ENCODE data around the gene CBR1. TPM values are rescaled to one million over a fixed set of nuclear protein-coding genes. Genes with fewer than 3 reads are reported as not detected.
"Not testable (repeated sequence)": the region's sequence is repeated elsewhere in the genome, so short reads cannot be mapped to it uniquely, and the experiment has no call there.

Gene CBR1
- polyA plus RNA-seq, 3 donors = 32.8 to 58.3 (median 57.7) TPM

GRCh38 chr21:36075171-36075570, 5.3 kb downstream of the CBR1 start:
- no peak overlapping the region for H3K27ac ChIP-seq (ENCODE audit: low read depth, low read length)
- WGBS, 3 donors = 78 to 88% (median 85%) methylated on average over 3 of the region's 3 CpGs

GRCh38 chr21:36075953-36076352, 6.1 kb downstream of the CBR1 start:
- WGBS, 3 donors = 89 to 93% (median 93%) methylated on average over 5 of the region's 5 CpGs
- no peak overlapping the region for H3K27ac ChIP-seq (ENCODE audit: low read depth, low read length)

DNA sequence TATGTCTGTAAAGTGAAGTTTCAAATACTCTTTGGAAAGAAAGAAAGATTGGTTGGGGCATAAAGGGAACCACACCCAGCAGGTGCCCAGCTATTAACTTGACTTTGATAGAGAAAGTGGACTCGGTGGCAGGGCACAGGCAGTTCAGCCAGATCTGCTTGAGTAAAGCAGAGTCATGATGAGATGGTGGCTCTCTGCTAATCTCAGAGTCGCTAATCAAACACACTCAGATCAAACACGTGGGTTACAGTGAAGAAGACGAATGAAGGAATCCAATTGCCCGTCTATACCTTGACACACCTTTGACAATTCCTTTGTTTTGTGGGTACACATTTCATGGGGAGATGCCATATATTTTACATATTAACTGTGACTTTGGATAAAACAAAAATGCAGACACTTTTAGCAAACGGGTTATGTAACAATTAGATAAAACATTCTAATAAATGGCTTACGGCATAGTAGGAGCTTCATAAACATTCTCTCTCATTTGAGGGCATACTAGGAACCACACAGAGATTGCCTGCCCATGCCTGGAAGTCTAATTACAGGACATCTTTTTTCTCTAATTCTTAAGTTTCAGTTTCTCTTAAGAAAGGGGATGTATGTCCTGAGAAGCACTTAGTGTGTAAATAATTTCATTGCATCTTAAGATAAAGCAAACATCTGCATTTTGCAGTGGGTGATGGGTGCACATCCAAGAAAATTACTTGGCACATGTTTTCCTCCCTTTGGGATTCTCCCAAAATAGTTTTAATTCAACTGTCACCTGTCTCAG, 7.2 kb downstream of the CBR1 start:
- no peak overlapping the region for H3K27ac ChIP-seq (ENCODE audit: low read depth, low read length)
- 53 to 74% (median 72%) methylated on average over 7 of the region's 7 CpGs for WGBS, 3 donors

GRCh38 chr21:36077758-36078157, 7.9 kb downstream of the CBR1 start:
- no peak overlapping the region for H3K27ac ChIP-seq (ENCODE audit: low read depth, low read length)
- WGBS, 3 donors = 68 to 88% (median 86%) methylated on average over 9 of the region's 9 CpGs

GRCh38 chr21:36079010-36079649, 9.3 kb downstream of the CBR1 start:
- H3K27ac ChIP-seq (ENCODE audit: low read depth, low read length) = no peak overlapping the region
- WGBS, 3 donors = 66 to 81% (median 73%) methylated on average over 14 of the region's 14 CpGs

DNA sequence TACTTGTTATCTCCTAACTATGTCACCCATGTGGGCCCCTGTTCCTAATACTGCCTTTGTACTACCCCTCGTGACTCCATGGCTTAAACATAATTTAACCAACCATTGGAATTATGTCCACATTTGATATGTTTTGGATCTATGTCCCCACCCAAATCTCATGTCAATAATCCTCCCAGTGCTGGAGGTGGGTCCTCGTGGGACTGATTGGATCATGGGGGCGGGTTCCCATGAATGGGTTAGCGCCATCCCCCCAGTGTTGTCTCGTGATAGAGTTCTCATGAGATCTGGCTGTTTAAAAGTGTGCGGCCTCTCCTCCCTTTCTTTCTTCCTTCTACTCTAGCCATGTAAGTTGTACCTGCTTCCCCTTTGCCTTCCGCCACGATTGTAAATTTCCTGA, 9.8 kb downstream of the CBR1 start:
- 67 to 81% (median 73%) methylated on average over 8 of the region's 8 CpGs for WGBS, 3 donors
- no peak overlapping the region for H3K27ac ChIP-seq (ENCODE audit: low read depth, low read length)

DNA sequence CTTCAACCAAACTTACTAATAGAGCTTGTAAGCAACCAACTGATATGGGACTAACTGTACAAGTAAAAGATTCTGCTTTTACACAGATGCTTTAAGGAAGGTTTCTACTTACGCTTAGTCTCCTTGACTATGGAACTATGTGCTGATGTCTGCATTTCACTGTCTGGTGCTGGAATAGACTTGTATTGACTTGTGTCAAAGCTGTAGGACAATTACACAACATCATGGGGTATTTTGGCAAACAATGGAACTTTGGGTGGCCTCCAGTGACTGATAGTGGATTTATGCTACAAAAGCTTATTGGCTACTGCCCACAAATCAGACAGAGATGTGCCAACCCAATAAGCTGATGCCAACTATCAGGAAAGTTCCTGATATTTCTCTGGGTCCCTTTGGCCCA, 10.6 kb downstream of the CBR1 start:
- H3K27ac ChIP-seq (ENCODE audit: low read depth, low read length) = no peak overlapping the region
- 82 to 93% (median 91%) methylated on average over 1 of the region's 1 CpG for WGBS, 3 donors

GRCh38 chr21:36082237-36082664, 12.4 kb downstream of the CBR1 start:
- 70 to 86% (median 83%) methylated on average over 3 of the region's 3 CpGs for WGBS, 3 donors
- no peak overlapping the region for H3K27ac ChIP-seq (ENCODE audit: low read depth, low read length)

- no peak overlapping the region for H3K27ac ChIP-seq (ENCODE audit: low read depth, low read length)
- 64 to 75% (median 73%) methylated on average over 6 of the region's 6 CpGs for WGBS, 3 donors
Measured at GRCh38 chr21:36087362-36088138, 17.7 kb downstream of the CBR1 start.

- 79 to 93% (median 93%) methylated on average over 3 of the region's 3 CpGs for WGBS, 3 donors
- H3K27ac ChIP-seq (ENCODE audit: low read depth, low read length) = no peak overlapping the region
Measured at GRCh38 chr21:36089946-36090345, 20.1 kb downstream of the CBR1 start.

GRCh38 chr21:36092681-36093080, 22.9 kb downstream of the CBR1 start:
- no peak overlapping the region for H3K27ac ChIP-seq (ENCODE audit: low read depth, low read length)

DNA sequence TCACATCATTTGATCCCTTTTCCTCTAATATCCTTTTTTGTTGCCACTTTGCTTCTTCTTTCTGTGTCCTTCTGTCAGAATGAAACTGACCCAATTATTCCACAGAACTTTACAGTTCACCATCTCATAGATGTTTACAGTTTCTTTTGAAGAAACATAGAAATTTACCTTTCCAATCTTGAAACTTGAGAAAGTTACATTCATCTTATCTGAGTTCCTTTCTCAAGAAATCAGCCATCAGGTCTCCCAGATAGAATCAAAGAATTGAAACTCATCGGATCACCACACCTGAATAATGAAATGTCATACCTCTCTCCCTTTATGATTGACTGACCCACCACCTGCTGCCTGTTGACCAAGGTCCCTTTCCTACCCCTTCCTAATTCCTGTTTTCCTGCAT, 23.7 kb downstream of the CBR1 start:
- H3K27ac ChIP-seq (ENCODE audit: low read depth, low read length) = no peak overlapping the region
- 86 to 92% (median 88%) methylated on average over 1 of the region's 1 CpG for WGBS, 3 donors

DNA sequence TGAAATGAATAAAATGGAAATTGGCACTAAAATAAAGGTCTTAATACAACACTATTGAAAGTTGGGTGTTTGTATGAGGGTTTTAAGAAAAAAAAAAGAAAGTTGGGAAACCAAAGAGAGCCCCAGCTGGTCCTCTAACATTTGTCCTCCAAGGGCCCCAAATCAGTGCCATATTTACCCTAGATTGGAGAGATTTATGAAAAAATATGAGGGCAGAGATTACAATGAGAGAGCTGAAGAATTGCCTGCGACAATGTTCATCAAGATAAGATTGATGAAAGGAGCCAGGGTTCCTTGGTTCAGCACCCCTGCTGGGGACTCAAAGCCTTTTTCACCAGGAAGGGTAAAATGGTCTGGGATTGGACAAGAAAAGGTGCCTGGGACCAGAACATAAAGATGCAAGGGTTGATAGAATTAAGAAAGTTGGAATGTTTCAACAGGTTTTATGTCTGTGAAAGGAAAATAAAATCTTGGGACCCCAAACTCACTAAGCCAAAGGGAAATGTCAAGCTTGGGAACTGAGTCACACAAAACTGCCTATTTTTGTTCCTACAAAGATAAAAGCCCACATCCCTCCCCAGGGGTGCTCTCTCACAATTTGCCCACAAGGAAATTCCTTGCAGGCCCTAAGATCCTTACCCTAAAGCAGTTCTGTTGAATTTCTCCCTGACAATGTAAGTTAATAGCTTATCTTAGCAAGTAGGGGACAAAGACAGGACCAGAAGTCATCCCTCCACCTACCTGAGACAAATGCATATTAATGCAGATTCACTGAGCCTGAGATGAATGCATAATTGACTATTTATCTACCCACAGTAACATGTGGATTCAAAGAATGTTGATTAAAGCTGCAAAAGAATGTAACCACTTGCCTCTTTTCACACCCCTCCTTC, 26.8 kb downstream of the CBR1 start:
- no peak overlapping the region for H3K27ac ChIP-seq (ENCODE audit: low read depth, low read length)
- 48 to 65% (median 59%) methylated on average over 1 of the region's 1 CpG for WGBS, 3 donors

GRCh38 chr21:36097427-36098181, 27.8 kb downstream of the CBR1 start:
- WGBS, 3 donors = 73 to 79% (median 75%) methylated on average over 8 of the region's 8 CpGs
- H3K27ac ChIP-seq (ENCODE audit: low read depth, low read length) = no peak overlapping the region

DNA sequence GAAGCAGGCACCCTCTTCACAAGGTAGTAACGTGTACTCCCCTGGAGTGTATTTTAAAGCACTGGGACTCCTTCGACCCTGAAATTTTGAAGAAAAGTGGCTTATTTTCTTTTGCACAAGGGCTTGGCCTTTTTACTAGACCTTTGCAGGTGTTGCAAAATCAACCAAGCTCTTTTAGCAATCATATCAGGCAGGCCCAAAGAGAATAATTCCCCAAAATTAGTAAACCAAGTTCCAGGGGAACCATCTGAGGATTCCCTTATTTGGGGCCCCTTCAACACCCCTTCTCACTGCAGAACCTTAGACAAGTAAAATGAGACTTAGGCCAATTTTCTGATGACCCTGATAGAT, 28.3 kb downstream of the CBR1 start:
- no peak overlapping the region for H3K27ac ChIP-seq (ENCODE audit: low read depth, low read length)

DNA sequence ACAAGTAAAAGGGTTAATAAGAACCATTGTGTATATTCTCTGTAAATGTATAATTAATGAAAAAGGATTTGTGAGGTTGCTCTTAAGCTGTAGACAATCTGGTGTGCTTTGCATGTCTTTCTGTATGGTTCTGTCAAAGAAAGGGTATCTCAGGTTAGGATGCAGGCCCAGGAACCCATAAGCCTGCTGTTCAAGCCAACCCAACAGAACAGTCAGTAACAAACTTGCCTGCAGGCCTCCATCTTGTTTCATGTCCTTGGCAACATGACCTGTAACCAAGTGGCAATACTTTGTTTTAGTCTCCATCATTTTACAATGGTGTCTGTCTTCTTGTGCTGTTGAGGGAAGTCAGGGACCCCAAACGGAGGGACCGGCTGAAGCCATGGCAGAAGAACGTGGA, 29.2 kb downstream of the CBR1 start:
- no peak overlapping the region for H3K27ac ChIP-seq (ENCODE audit: low read depth, low read length)
- WGBS, 3 donors = 79 to 96% (median 92%) methylated on average over 3 of the region's 3 CpGs

More for the DNA sequence above, 28.3 kb downstream of the CBR1 start:
- WGBS, 3 donors = 54 to 64% (median 55%) methylated on average over 2 of the region's 2 CpGs

- not testable (repeated sequence) for H3K27ac ChIP-seq (ENCODE audit: low read depth, low read length)
- WGBS, 3 donors = 45 to 51% (median 46%) methylated on average over 12 to 13 of the region's 13 CpGs
Measured at GRCh38 chr21:36099695-36100211, 29.9 kb downstream of the CBR1 start.
